ENCODE measurements around the gene ROR1. TPM values are rescaled to one million over a fixed set of nuclear protein-coding genes. Genes with fewer than 3 reads are reported as not detected.

Gene ROR1
- total and polyA plus RNA-seq, 9 of the 15 experiments (the other 6 are each of a cell fraction or from before 2014, with no cell fraction given): 0.02 TPM; not detected in 8

- TF ChIP-seq ZNF408 (CRISPR knock-in tag; IDR thresholded peaks at IDR 0.05; ENCODE audit: low read depth) (no peak), ZKSCAN3 (CRISPR knock-in tag; IDR thresholded peaks at IDR 0.05) (no peak), ZNF140 (CRISPR knock-in tag; IDR thresholded peaks at IDR 0.05) (no peak), PTBP1 (IDR thresholded peaks at IDR 0.05; ENCODE audit: low read depth, low read length) (no peak), EZH2 (IDR thresholded peaks at IDR 0.05; ENCODE audit: borderline replicate concordance, low read depth, low read length) (no peak), ZNF121 (CRISPR knock-in tag; conservative IDR thresholded peaks at IDR 0.05) (no peak), KAT2B (IDR thresholded peaks at IDR 0.05; ENCODE audit: low read depth, low read length) (no peak), ZZZ3 (IDR thresholded peaks at IDR 0.05) (no peak), IFI16 (CRISPR knock-in tag; IDR thresholded peaks at IDR 0.05) (no peak)
Observed at GRCh38 chr1:64150266-64150665, 376.4 kb downstream of the ROR1 start (continued).

GRCh38 chr1:64150729-64151230 is 377.0 kb downstream of the ROR1 start:
- no peaks in the 10 kb centered on the region for H4K20me1 ChIP-seq (replicated peaks; ENCODE audit: control insufficient read depth, insufficient read depth, low read length)
- intact Hi-C loops (cut with micrococcal nuclease) (no loop called here), in situ Hi-C loops (cut with MboI) (no loop called here)
- ChIA-PET POLR2A (no interaction called here), CTCF (ENCODE audit: low intra/inter-chr PET ratio) (no interaction called here)
- H2AFZ ChIP-seq (ENCODE audit: low read depth, low read length): no peak overlapping the region
- no peaks in the 10 kb centered on the region for H3K79me2 ChIP-seq (ENCODE audit: control insufficient read depth, insufficient read depth, low read length)
- no peaks in the 10 kb centered on the region; a peak in 1 of 5 replicates for H3K27me3 ChIP-seq (ENCODE audit: control insufficient read depth in 2 of 2, insufficient read depth in 2 of 2, low read length in 2 of 2)
- DNase-seq (ENCODE audit: extremely low read depth in 1 of 4, low spot score in 3 of 4) (no peak), ATAC-seq (no peak), FAIRE-seq (no peak)
- 0% methylated on average over 2 of the region's 2 CpGs for WGBS (ENCODE audit: insufficient coverage, low coverage, missing lambda C conversion rate)
- H3K9me1 ChIP-seq (ENCODE audit: control insufficient read depth, insufficient read depth, low read length): no peaks in the 10 kb centered on the region
- TF ChIP-seq ASH1L (IDR thresholded peaks at IDR 0.05; ENCODE audit: borderline replicate concordance, low read depth, partially characterized antibody): no peak
- no TSS peak for BruUV-seq (replicated peaks)
- H3K9ac ChIP-seq (ENCODE audit: insufficient read depth in 1 of 2, low read depth in 2 of 2, low read length in 2 of 2): no peak overlapping the region
- no peaks in the 10 kb centered on the region for H3K9me3 ChIP-seq (replicated peaks; ENCODE audit: control insufficient read depth, insufficient read depth, low read depth, low read length)
- no peaks in the 10 kb centered on the region for H3K4me1 ChIP-seq (replicated peaks in 1 of 2; ENCODE audit: control insufficient read depth in 2 of 2, insufficient read depth in 2 of 2, low read length in 2 of 2)
- H3K4me2 ChIP-seq (ENCODE audit: insufficient read depth, low read length): no peak overlapping the region
- H3K36me3 ChIP-seq (ENCODE audit: control insufficient read depth, insufficient read depth, low read length): no peaks in the 10 kb centered on the region
- no peak overlapping the region for H3K27ac ChIP-seq (ENCODE audit: extremely low read depth, low read depth, low read length)
- no peak overlapping the region for H3K4me3 ChIP-seq
